Keratinocyte (primary cell): ENCODE results near the gene AFF2.

Experiments
- EZH2 ChIP-seq: IDR thresholded peaks from one replicate; pipeline ENCODE4 v1.6.1; 2012; ENCODE audit warnings: inconsistent platforms, mild to moderate bottlenecking, low read length, moderate library complexity
- TF ChIP-seq, protein P1 (sequence below), 3 experiments: IDR thresholded peaks in 1 of 3; conservative IDR thresholded peaks in 1 of 3; optimal IDR thresholded peaks in 1 of 3; 2 replicates in 2 of 3; 3 replicates in 1 of 3; pipeline versions ENCODE3 to v1.5.1; 2011; ENCODE audit warnings: low read length in 3 of 3, mild to moderate bottlenecking in 3 of 3, moderate library complexity in 2 of 3, control low read depth in 1 of 3, inconsistent platforms in 1 of 3; ENCODE audit not compliant: insufficient read depth in 2 of 3; ENCODE audit errors: extremely low read depth in 1 of 3

DNA sequence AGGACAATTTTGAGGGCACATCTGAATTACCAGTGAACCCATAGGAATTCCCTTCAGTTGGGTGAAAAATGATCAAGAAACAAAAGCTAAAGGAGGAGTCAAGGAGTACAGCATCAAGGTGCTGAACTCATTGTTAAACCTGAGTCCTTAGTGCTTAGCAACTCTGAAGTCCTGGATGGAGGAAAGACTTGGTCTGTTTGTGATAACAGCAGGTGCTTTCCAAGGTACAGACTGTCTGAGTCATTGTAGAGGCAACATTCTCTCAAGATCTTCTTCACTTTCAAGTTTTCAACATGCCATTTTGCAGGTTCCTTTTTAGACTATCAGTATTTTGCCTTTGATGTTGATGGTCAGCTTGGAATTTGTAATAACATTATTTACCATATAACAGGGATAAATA lies 293.9 kb downstream of the AFF2 start:
- no peak for TF ChIP-seq EZH2
- TF ChIP-seq, protein P1, sequence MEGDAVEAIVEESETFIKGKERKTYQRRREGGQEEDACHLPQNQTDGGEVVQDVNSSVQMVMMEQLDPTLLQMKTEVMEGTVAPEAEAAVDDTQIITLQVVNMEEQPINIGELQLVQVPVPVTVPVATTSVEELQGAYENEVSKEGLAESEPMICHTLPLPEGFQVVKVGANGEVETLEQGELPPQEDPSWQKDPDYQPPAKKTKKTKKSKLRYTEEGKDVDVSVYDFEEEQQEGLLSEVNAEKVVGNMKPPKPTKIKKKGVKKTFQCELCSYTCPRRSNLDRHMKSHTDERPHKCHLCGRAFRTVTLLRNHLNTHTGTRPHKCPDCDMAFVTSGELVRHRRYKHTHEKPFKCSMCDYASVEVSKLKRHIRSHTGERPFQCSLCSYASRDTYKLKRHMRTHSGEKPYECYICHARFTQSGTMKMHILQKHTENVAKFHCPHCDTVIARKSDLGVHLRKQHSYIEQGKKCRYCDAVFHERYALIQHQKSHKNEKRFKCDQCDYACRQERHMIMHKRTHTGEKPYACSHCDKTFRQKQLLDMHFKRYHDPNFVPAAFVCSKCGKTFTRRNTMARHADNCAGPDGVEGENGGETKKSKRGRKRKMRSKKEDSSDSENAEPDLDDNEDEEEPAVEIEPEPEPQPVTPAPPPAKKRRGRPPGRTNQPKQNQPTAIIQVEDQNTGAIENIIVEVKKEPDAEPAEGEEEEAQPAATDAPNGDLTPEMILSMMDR (optimal IDR thresholded peaks at IDR 0.05 in 1 of 3, IDR thresholded peaks at IDR 0.05 in 1 of 3, conservative IDR thresholded peaks at IDR 0.05 in 1 of 3; ENCODE audit: extremely low read depth in 1 of 3, insufficient read depth in 2 of 3, low read length in 3 of 3) = no peak
